ENCODE data around the gene PLPP7.

DNA sequence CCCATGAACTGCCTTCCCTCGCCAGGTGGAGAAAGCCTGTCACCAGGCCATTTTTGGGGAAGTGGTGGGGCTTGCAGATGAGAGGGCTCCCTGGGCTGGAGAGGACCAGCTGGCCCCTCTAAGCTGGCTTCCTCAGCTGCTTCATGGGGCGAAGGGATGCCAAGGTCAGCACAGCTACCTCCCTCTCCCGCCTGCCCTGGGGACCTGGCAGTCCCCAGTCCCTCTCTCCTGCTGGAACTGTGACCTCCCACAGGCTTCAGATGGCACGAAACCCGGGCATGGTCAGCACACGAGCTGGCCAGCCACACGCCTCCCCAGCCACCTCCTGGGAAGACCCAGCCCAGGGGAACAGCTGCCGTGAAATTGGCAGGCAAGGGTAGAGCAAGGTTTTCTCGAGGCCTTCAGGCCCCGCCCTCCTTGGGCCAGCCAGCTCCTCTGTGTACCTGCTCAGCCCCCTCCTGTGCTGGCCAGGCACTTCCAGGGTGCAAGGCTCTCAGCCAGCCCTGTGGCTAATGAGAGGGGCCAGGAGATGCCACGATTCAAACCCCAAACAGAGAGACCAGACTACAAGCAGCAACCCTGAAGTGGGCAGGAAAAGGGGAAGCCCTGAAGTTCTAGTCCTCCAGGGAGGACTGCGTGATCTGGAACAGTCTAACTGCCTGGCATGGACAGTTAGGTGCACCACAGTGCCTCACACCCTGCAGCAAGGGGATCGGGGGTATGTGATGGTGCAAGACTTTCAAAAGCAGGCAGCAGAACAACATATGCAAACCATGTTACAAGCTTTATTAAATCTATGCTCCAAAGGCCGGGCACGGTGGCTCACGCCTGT is 12.9 kb downstream of the PLPP7 start:
- TF ChIP-seq, protein P1, sequence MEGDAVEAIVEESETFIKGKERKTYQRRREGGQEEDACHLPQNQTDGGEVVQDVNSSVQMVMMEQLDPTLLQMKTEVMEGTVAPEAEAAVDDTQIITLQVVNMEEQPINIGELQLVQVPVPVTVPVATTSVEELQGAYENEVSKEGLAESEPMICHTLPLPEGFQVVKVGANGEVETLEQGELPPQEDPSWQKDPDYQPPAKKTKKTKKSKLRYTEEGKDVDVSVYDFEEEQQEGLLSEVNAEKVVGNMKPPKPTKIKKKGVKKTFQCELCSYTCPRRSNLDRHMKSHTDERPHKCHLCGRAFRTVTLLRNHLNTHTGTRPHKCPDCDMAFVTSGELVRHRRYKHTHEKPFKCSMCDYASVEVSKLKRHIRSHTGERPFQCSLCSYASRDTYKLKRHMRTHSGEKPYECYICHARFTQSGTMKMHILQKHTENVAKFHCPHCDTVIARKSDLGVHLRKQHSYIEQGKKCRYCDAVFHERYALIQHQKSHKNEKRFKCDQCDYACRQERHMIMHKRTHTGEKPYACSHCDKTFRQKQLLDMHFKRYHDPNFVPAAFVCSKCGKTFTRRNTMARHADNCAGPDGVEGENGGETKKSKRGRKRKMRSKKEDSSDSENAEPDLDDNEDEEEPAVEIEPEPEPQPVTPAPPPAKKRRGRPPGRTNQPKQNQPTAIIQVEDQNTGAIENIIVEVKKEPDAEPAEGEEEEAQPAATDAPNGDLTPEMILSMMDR (conservative IDR thresholded peaks at IDR 0.05), result no peak
- no peak for TF ChIP-seq ZFX (IDR thresholded peaks at IDR 0.05)

Measured in C4-2B (cell line).